Astrocyte of the cerebellum (primary cell): ENCODE measurements around the gene CZIB.
"Not testable (repeated sequence)": the region's sequence is repeated elsewhere in the genome, so short reads cannot be mapped to it uniquely, and the experiment has no call there.

Experiments
- DNase-seq: peaks from one replicate; pipeline ENCODE4 v3.0.0-alpha.2; 2011; ENCODE audit warnings: low read depth
- H3K4me3 ChIP-seq: 2 replicates; pipeline ENCODE4 v1.5.1; 2011; ENCODE audit warnings: mild to moderate bottlenecking, low read depth, low read length, moderate library complexity
- in situ Hi-C: cut with HindIII; loops from 2 replicates; pipeline ENCODE4 v1.10.0; 2017; ENCODE audit warnings: low sequenced_read_pairs
- TF ChIP-seq, protein P1 (sequence below): IDR thresholded peaks from 2 replicates; pipeline ENCODE4 v1.5.1; 2012; ENCODE audit warnings: low read length, low read depth, moderate library complexity, mild to moderate bottlenecking; ENCODE audit errors: missing control alignments

CZIB gene

GRCh38 chr1:53214376-53214940, 6.0 kb downstream of the CZIB start:
- TF ChIP-seq, protein P1, sequence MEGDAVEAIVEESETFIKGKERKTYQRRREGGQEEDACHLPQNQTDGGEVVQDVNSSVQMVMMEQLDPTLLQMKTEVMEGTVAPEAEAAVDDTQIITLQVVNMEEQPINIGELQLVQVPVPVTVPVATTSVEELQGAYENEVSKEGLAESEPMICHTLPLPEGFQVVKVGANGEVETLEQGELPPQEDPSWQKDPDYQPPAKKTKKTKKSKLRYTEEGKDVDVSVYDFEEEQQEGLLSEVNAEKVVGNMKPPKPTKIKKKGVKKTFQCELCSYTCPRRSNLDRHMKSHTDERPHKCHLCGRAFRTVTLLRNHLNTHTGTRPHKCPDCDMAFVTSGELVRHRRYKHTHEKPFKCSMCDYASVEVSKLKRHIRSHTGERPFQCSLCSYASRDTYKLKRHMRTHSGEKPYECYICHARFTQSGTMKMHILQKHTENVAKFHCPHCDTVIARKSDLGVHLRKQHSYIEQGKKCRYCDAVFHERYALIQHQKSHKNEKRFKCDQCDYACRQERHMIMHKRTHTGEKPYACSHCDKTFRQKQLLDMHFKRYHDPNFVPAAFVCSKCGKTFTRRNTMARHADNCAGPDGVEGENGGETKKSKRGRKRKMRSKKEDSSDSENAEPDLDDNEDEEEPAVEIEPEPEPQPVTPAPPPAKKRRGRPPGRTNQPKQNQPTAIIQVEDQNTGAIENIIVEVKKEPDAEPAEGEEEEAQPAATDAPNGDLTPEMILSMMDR: no peak
- in situ Hi-C loops: no loop called here
- H3K4me3 ChIP-seq: no peak overlapping the region
- no peak for DNase-seq

GRCh38 chr1:53210954-53211353, 9.5 kb downstream of the CZIB start:
- in situ Hi-C loops: no loop called here
- TF ChIP-seq, protein P1: no peak
- H3K4me3 ChIP-seq: no peak overlapping the region
- DNase-seq: no peak

DNA sequence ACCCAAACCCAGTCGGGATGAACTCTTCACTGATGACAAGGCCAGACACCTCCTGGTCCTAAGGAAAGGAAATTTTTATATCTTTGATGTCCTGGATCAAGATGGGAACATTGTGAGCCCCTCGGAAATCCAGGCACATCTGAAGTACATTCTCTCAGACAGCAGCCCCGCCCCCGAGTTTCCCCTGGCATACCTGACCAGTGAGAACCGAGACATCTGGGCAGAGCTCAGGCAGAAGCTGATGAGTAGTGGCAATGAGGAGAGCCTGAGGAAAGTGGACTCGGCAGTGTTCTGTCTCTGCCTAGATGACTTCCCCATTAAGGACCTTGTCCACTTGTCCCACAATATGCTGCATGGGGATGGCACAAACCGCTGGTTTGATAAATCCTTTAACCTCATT, 10.1 kb downstream of the CZIB start:
- DNase-seq: no peak
- in situ Hi-C loops: no loop called here
- TF ChIP-seq, protein P1: no peak
- H3K4me3 ChIP-seq: no peak overlapping the region

DNA sequence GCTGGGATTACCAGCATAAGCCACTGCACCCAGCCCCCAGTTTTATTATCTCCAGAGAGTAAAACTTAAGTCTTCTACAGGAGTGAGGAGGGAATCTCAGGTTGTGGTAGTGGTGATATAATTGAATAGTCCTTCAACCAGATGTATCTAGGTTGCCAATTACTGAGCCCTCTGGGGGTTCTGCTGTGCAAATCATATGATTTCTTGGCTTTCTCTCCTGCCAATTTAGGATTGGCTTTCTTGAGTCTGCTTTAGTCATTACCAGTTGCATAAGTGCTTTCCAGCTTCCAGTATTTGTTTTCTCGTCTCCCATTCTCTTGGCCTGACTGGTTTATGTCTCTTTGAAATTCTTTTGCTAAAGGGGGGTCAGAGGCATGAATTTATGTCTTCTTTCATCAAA, 12.7 kb downstream of the CZIB start:
- in situ Hi-C loops: no loop called here
- no peak for DNase-seq
- TF ChIP-seq, protein P1: no peak

GRCh38 chr1:53206735-53207379, 13.6 kb downstream of the CZIB start:
- no peak overlapping the region for H3K4me3 ChIP-seq
- DNase-seq: no peak
- TF ChIP-seq, protein P1: no peak
- in situ Hi-C loops: no loop called here

More for the DNA sequence above, 12.7 kb downstream of the CZIB start:
- H3K4me3 ChIP-seq: no peak overlapping the region

DNA sequence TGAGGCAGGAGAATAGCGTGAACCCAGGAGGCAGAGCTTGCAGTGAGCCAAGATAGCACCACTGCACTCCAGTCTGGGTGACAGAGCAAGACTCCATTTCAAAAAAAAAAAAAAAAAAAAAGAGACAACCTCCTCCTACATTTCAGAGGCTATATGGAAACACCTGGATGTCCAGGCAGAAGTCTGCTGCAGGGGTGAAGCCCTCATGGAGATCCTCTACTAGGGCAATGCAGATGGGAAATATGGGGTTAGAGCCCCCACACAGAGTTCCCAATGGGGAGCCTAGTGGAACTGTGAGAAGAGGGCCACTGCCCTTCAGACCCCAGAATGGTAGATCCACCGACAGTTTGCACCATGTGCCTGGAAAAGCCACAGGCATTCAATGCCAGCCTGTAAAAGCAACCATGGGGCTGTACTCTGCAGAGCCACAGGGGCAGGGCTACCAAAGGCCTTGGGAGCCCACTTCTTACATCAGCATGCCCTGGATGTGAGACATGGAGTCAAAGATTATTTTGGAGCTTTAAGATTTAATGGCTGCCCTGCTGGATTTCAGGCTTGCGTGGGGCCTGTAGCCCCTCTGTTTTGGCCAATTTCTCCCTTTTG, 14.2 kb downstream of the CZIB start:
- DNase-seq, in situ Hi-C loops, H3K4me3 ChIP-seq: not testable (repeated sequence)

GRCh38 chr1:53205496-53205895, 14.9 kb downstream of the CZIB start:
- in situ Hi-C loops, H3K4me3 ChIP-seq, DNase-seq: not testable (repeated sequence)
